OCI-LY1 (cell line): Measurements from ENCODE around the gene DNAH7.

Experiments used
- H2AFZ ChIP-seq: fragments of 200-600 bp; sonication (generic), shearing (Covaris generic); 2 replicates; pipeline ENCODE4 v1.6.0; 2014; ENCODE audit warnings: antibody characterized with exemption, mild to moderate bottlenecking, low read length
- H3F3A ChIP-seq: fragments of 200-600 bp; sonication (generic), shearing (Covaris generic); 2 replicates; pipeline ENCODE4 v1.6.0; 2014; ENCODE audit warnings: mild to moderate bottlenecking, antibody characterized with exemption, low read length, moderate library complexity; ENCODE audit not compliant: insufficient read depth
- H3K27ac ChIP-seq: fragments of 200-600 bp; sonication (generic); 2 replicates; pipeline ENCODE4 v1.5.1; 2014; ENCODE audit warnings: low read length, mixed run types, mild to moderate bottlenecking, low read depth; ENCODE audit not compliant: poor library complexity, severe bottlenecking
- H3K27me3 ChIP-seq: fragments of 200-600 bp; sonication (generic); 2 replicates; pipeline ENCODE4 v1.6.0; 2014; ENCODE audit warnings: antibody characterized with exemption, mild to moderate bottlenecking, low read length, moderate library complexity; ENCODE audit not compliant: insufficient read depth
- H3K36me3 ChIP-seq: fragments of 200-600 bp; sonication (generic); 2 replicates; pipeline ENCODE4 v1.6.1; 2014; ENCODE audit warnings: mild to moderate bottlenecking, antibody characterized with exemption, low read length, moderate library complexity, mixed read lengths; ENCODE audit not compliant: insufficient read depth
- H3K4me1 ChIP-seq: fragments of 200-600 bp; sonication (generic); 2 replicates; pipeline ENCODE4 v1.5.1; 2014; ENCODE audit warnings: mild to moderate bottlenecking, low read length, moderate library complexity; ENCODE audit not compliant: insufficient read depth, severe bottlenecking
- H3K4me2 ChIP-seq: fragments of 200-600 bp; sonication (generic), shearing (Covaris generic); 2 replicates; pipeline ENCODE4 v1.6.1; 2014; ENCODE audit warnings: low read length
- H3K4me3 ChIP-seq: fragments of 200-600 bp; sonication (generic); 2 replicates; pipeline ENCODE4 v1.5.1; 2014; ENCODE audit warnings: low read length, low read depth, mild to moderate bottlenecking, mixed read lengths; ENCODE audit not compliant: poor library complexity, severe bottlenecking
- H3K79me2 ChIP-seq: fragments of 200-600 bp; shearing (Covaris generic); 2 replicates; pipeline ENCODE4 v1.6.1; 2016; ENCODE audit warnings: mixed run types, low read length, mixed read lengths; ENCODE audit not compliant: insufficient read depth
- H3K9ac ChIP-seq: fragments of 200-600 bp; sonication (generic), shearing (Covaris generic); 2 replicates; pipeline ENCODE4 v1.6.1; 2014; ENCODE audit warnings: mild to moderate bottlenecking, low read length, mixed read lengths
- H3K9me2 ChIP-seq: fragments of 200-600 bp; sonication (generic), shearing (Covaris generic); 2 replicates; pipeline ENCODE4 v1.6.1; 2014; ENCODE audit warnings: low read depth, mild to moderate bottlenecking, low read length, mixed read lengths
- H3K9me3 ChIP-seq: fragments of 200-600 bp; shearing (Covaris generic); 2 replicates; pipeline ENCODE4 v1.6.1; 2014; ENCODE audit warnings: low read length, mixed read lengths
- H4K20me1 ChIP-seq: fragments of 200-600 bp; sonication (generic), shearing (Covaris generic); 2 replicates; pipeline ENCODE4 v1.6.0; 2016; ENCODE audit warnings: mild to moderate bottlenecking, low read length; ENCODE audit not compliant: insufficient read depth
- EZH2 ChIP-seq: fragments of 200-600 bp; sonication (generic), shearing (Covaris generic); IDR thresholded peaks from 2 replicates; pipeline ENCODE4 v1.8.0; 2017; ENCODE audit warnings: borderline replicate concordance, mixed run types, mild to moderate bottlenecking, antibody characterized with exemption, low read length, moderate library complexity, mixed read lengths
- TF ChIP-seq, protein P1 (sequence below): fragments of 200-600 bp; sonication (generic), shearing (Covaris generic); IDR thresholded peaks from 2 replicates; pipeline ENCODE4 v1.5.1; 2017; ENCODE audit warnings: mild to moderate bottlenecking, antibody characterized with exemption, low read length, moderate library complexity, mixed read lengths

The DNAH7 gene

DNA sequence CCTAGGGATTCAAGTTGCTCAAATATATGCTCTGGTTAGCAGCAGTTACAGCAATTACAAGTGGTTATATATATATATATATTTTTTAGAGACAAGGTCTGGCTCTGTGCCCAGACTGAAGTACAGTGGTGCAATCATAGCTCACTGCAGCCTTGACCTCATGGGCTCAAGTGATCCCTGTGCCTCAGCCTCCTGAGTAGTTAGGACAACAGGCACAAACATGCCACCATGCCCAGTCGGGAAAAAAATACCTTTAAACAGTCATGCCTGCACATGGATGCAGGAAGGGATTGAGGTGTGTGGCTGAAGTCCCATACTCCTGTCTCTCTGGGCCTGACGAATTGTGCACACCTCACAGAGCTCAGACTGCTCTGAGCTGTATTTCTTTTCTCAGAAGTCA is 19.6 kb upstream of the DNAH7 start:
- no peaks in the 10 kb centered on the region for H3F3A ChIP-seq
- no peak overlapping the region for H3K27ac ChIP-seq
- H4K20me1 ChIP-seq, result no peaks in the 10 kb centered on the region
- no peaks in the 10 kb centered on the region for H3K79me2 ChIP-seq
- no peak overlapping the region for H2AFZ ChIP-seq
- no peaks in the 10 kb centered on the region for H3K4me1 ChIP-seq
- no peaks in the 10 kb centered on the region; the same call in 1 of the 2 replicates for H3K27me3 ChIP-seq
- H3K36me3 ChIP-seq, result no peaks in the 10 kb centered on the region
- no peak overlapping the region for H3K4me2 ChIP-seq
- no peak for TF ChIP-seq EZH2
- TF ChIP-seq, protein P1, sequence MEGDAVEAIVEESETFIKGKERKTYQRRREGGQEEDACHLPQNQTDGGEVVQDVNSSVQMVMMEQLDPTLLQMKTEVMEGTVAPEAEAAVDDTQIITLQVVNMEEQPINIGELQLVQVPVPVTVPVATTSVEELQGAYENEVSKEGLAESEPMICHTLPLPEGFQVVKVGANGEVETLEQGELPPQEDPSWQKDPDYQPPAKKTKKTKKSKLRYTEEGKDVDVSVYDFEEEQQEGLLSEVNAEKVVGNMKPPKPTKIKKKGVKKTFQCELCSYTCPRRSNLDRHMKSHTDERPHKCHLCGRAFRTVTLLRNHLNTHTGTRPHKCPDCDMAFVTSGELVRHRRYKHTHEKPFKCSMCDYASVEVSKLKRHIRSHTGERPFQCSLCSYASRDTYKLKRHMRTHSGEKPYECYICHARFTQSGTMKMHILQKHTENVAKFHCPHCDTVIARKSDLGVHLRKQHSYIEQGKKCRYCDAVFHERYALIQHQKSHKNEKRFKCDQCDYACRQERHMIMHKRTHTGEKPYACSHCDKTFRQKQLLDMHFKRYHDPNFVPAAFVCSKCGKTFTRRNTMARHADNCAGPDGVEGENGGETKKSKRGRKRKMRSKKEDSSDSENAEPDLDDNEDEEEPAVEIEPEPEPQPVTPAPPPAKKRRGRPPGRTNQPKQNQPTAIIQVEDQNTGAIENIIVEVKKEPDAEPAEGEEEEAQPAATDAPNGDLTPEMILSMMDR, result no peak
- H3K9me2 ChIP-seq, result no peaks in the 10 kb centered on the region
- no peak overlapping the region for H3K4me3 ChIP-seq
- 0 out of 2 replicates have a peak, but pooled peaks cover 2% of the 10 kb centered on the region for H3K9me3 ChIP-seq
- no peak overlapping the region for H3K9ac ChIP-seq

DNA sequence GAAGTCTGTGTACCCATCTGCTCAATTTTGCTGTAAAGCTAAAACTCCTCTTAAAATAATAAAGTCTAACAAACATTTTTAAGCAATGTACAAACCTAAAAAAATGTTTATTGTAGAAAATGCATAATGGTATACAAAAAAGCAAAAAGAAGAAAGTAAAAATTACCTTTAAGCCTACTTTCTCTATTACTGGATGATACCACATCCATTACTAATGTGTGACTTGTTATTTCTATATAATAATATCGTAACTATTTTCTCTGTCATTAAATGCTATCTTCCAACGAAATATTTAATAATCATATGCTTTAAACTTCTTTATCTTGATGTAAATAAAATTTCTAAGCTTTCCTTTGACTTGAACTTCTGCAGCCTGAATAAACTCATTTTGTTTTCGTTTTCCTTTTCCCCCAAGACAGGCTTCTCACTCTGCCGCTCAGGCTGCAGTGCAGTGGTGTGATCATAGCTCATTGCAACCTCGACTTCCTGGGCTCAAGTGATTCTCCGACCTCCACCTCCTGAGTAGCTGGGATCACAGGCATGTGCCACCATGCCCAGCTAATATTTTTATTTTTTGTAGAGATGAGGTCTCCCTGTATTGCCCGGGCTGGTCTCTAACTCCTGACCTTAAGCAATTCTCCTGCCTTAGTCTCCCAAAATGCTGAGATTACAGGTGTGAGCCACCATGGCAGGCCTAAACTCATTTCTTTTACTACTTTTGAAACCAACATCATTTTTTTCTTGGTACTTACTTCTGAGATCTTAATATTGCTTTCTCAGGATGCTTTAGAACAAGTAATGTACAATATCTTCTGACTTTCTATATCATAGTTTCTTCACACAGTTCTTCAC is 18.1 kb upstream of the DNAH7 start:
- no peak overlapping the region for H2AFZ ChIP-seq
- no peak overlapping the region for H3K9ac ChIP-seq
- H3K4me3 ChIP-seq, result no peak overlapping the region
- no peak overlapping the region for H3K27ac ChIP-seq
- no peaks in the 10 kb centered on the region; the same call in 1 of the 2 replicates for H3K27me3 ChIP-seq
- no peaks in the 10 kb centered on the region for H3K4me1 ChIP-seq
- no peaks in the 10 kb centered on the region for H3K9me2 ChIP-seq
- no peaks in the 10 kb centered on the region for H4K20me1 ChIP-seq
- H3K9me3 ChIP-seq, result 0 out of 2 replicates have a peak, but pooled peaks cover 2% of the 10 kb centered on the region
- no peak overlapping the region for H3K4me2 ChIP-seq
- no peaks in the 10 kb centered on the region for H3K79me2 ChIP-seq
- TF ChIP-seq, protein P1, result no peak
- TF ChIP-seq EZH2, result no peak
- H3F3A ChIP-seq, result no peaks in the 10 kb centered on the region
- no peaks in the 10 kb centered on the region for H3K36me3 ChIP-seq

DNA sequence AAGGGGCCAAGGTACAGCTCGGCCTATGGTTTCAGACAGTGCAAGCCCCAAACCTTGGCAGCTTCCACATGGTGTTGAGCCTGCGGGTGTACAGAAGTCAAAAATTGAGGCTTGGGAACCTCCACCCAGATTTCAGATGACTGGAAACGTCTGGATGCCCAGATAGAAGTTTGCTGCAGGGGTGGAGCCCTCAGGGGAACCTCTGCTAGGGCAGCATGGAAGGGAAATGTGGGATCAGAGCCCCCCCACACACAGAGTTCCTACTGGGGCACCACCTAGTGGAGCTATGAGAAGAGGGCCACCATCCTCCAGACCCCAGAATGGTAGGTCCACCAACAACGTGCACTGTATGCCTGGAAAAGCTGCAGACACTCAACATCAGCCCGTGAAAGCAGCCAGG is 15.0 kb upstream of the DNAH7 start:
- Histone ChIP-seq H3K79me2 (no peaks in the 10 kb centered on the region), H3K4me3 (no peak overlapping the region), H4K20me1 (no peaks in the 10 kb centered on the region), H3K36me3 (no peaks in the 10 kb centered on the region), H3F3A (no peaks in the 10 kb centered on the region), H3K9ac (no peak overlapping the region), H3K27me3 (no peaks in the 10 kb centered on the region; the same call in 1 of the 2 replicates), H3K27ac (no peak overlapping the region), H3K4me2 (no peak overlapping the region), H3K4me1 (no peaks in the 10 kb centered on the region), H3K9me3 (0 out of 2 replicates have a peak, but pooled peaks cover 2% of the 10 kb centered on the region), H3K9me2 (no peaks in the 10 kb centered on the region), H2AFZ (no peak overlapping the region)
- TF ChIP-seq EZH2, result no peak
- TF ChIP-seq, protein P1, result no peak
